ENCODE results near the gene AMZ2. TPM values are rescaled to one million over a fixed set of nuclear protein-coding genes. Genes with fewer than 3 reads are reported as not detected.
A peak's percentile ranks its signal among the peaks of the same experiment; 100 is the strongest.

The AMZ2 gene
- total and polyA plus RNA-seq, 2 experiments from 2014 or later, result 69.2 to 122 TPM

GRCh38 chr17:68297195-68297594 is 49.4 kb downstream of the AMZ2 start:
- TF ChIP-seq, protein P1, sequence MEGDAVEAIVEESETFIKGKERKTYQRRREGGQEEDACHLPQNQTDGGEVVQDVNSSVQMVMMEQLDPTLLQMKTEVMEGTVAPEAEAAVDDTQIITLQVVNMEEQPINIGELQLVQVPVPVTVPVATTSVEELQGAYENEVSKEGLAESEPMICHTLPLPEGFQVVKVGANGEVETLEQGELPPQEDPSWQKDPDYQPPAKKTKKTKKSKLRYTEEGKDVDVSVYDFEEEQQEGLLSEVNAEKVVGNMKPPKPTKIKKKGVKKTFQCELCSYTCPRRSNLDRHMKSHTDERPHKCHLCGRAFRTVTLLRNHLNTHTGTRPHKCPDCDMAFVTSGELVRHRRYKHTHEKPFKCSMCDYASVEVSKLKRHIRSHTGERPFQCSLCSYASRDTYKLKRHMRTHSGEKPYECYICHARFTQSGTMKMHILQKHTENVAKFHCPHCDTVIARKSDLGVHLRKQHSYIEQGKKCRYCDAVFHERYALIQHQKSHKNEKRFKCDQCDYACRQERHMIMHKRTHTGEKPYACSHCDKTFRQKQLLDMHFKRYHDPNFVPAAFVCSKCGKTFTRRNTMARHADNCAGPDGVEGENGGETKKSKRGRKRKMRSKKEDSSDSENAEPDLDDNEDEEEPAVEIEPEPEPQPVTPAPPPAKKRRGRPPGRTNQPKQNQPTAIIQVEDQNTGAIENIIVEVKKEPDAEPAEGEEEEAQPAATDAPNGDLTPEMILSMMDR (IDR thresholded peaks at IDR 0.05; ENCODE audit: low read depth, low read length), result no peak
- no peak for DNase-seq (ENCODE audit: low read depth in 1 of 2, low spot score in 1 of 2)
- H3K4me3 ChIP-seq, result no peak overlapping the region
- peaks cover 30% of the 10 kb centered on the region for H3K27me3 ChIP-seq
- H3K27ac ChIP-seq, result no peak overlapping the region
- no peaks in the 10 kb centered on the region for H3K4me1 ChIP-seq (ENCODE audit: low read depth)
- H3K36me3 ChIP-seq, result no peaks in the 10 kb centered on the region
- H3K9me3 ChIP-seq (ENCODE audit: low read depth), result no peaks in the 10 kb centered on the region

- H3K27ac ChIP-seq, result no peak overlapping the region
- no peaks in the 10 kb centered on the region for H3K4me1 ChIP-seq (ENCODE audit: low read depth)
- H3K9me3 ChIP-seq (ENCODE audit: low read depth), result no peaks in the 10 kb centered on the region
- no peak for DNase-seq (ENCODE audit: low read depth in 1 of 2, low spot score in 1 of 2)
- no peak overlapping the region for H3K4me3 ChIP-seq
- TF ChIP-seq, protein P1 (IDR thresholded peaks at IDR 0.05; ENCODE audit: low read depth, low read length), result no peak
- H3K36me3 ChIP-seq, result no peaks in the 10 kb centered on the region
- H3K27me3 ChIP-seq, result peaks cover 16% of the 10 kb centered on the region
Measured at GRCh38 chr17:68298601-68299000, 50.8 kb downstream of the AMZ2 start.

GRCh38 chr17:68299817-68300216 is 52.0 kb downstream of the AMZ2 start:
- H3K4me3 ChIP-seq, result no peak overlapping the region
- H3K27ac ChIP-seq, result no peak overlapping the region
- H3K36me3 ChIP-seq, result no peaks in the 10 kb centered on the region
- H3K27me3 ChIP-seq, result peaks cover 4% of the 10 kb centered on the region
- TF ChIP-seq, protein P1 (IDR thresholded peaks at IDR 0.05; ENCODE audit: low read depth, low read length), result no peak
- no peaks in the 10 kb centered on the region for H3K9me3 ChIP-seq (ENCODE audit: low read depth)
- no peak for DNase-seq (ENCODE audit: low read depth in 1 of 2, low spot score in 1 of 2)
- no peaks in the 10 kb centered on the region for H3K4me1 ChIP-seq (ENCODE audit: low read depth)

GRCh38 chr17:68301438-68301959 is 53.7 kb downstream of the AMZ2 start:
- Histone ChIP-seq H3K9me3 (ENCODE audit: low read depth) (no peaks in the 10 kb centered on the region), H3K36me3 (no peaks in the 10 kb centered on the region), H3K4me1 (ENCODE audit: low read depth) (no peaks in the 10 kb centered on the region), H3K27ac (no peak overlapping the region), H3K4me3 (no peak overlapping the region), H3K27me3 (no peaks in the 10 kb centered on the region)
- DNase-seq (ENCODE audit: low read depth in 1 of 2, low spot score in 1 of 2), result no peak
- TF ChIP-seq, protein P1 (IDR thresholded peaks at IDR 0.05; ENCODE audit: low read depth, low read length), result no peak

DNA sequence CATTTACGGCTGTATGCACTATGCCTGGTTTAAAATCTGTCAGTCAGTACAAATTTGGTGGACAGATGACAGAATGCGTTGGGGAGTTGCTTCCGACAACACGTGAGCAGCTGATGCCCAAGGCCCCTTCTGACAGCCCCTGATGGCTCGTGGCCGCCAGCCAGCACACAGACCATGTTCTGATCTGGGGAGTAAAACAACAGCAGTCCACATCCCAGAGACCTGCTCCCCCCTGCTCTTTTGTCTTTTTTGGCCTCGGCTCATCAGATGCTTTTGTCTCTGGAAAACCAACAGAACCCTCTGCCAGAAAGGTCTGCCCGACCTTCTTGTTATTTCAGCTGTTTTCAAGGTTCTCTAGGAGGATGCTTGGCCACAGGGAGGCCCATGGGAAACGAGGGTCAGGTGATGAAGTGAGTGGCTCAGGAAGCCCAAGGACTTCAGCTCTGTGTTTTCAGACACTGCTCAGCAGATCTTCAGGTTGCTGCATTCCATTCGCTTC is 54.3 kb downstream of the AMZ2 start:
- Histone ChIP-seq H3K27ac (no peak overlapping the region), H3K9me3 (ENCODE audit: low read depth) (no peaks in the 10 kb centered on the region), H3K4me3 (no peak overlapping the region), H3K4me1 (ENCODE audit: low read depth) (no peaks in the 10 kb centered on the region), H3K27me3 (no peaks in the 10 kb centered on the region), H3K36me3 (no peaks in the 10 kb centered on the region)
- TF ChIP-seq, protein P1 (IDR thresholded peaks at IDR 0.05; ENCODE audit: low read depth, low read length), result no peak
- peak in 1 of 2 donors; percentile 56 for DNase-seq (ENCODE audit: low read depth in 1 of 2, low spot score in 1 of 2)
